ENCODE data around the gene CBFA2T3.

CBFA2T3 gene

GRCh38 chr16:89000207-89000959, 23.4 kb upstream of the CBFA2T3 start:
- no peak for TF ChIP-seq CTCF (conservative IDR thresholded peaks at IDR 0.05; ENCODE audit: low read depth, low read length)
- H3K4me3 ChIP-seq (ENCODE audit: low read depth, low read length): no peak overlapping the region
- no peak for DNase-seq (ENCODE audit: low read depth)

GRCh38 chr16:88999457-89000206, 22.6 kb upstream of the CBFA2T3 start:
- no peak overlapping the region for H3K4me3 ChIP-seq (ENCODE audit: low read depth, low read length)
- no peak for TF ChIP-seq CTCF (conservative IDR thresholded peaks at IDR 0.05; ENCODE audit: low read depth, low read length)
- DNase-seq (ENCODE audit: low read depth): no peak

GRCh38 chr16:88995746-88996535, 18.9 kb upstream of the CBFA2T3 start:
- H3K4me3 ChIP-seq (ENCODE audit: low read depth, low read length): no peak overlapping the region
- no peak for DNase-seq (ENCODE audit: low read depth)
- TF ChIP-seq CTCF (conservative IDR thresholded peaks at IDR 0.05; ENCODE audit: low read depth, low read length): no peak

GRCh38 chr16:88995194-88995593, 18.2 kb upstream of the CBFA2T3 start:
- no peak for TF ChIP-seq CTCF (conservative IDR thresholded peaks at IDR 0.05; ENCODE audit: low read depth, low read length)
- DNase-seq (ENCODE audit: low read depth): no peak

GRCh38 chr16:88994695-88995094, 17.7 kb upstream of the CBFA2T3 start:
- no peak overlapping the region for H3K4me3 ChIP-seq (ENCODE audit: low read depth, low read length)
- no peak for TF ChIP-seq CTCF (conservative IDR thresholded peaks at IDR 0.05; ENCODE audit: low read depth, low read length)
- DNase-seq (ENCODE audit: low read depth): no peak

More at GRCh38 chr16:88995194-88995593, 18.2 kb upstream of the CBFA2T3 start:
- H3K4me3 ChIP-seq (ENCODE audit: low read depth, low read length): no peak overlapping the region

GRCh38 chr16:88993946-88994600, 17.1 kb upstream of the CBFA2T3 start:
- no peak for TF ChIP-seq CTCF (conservative IDR thresholded peaks at IDR 0.05; ENCODE audit: low read depth, low read length)
- H3K4me3 ChIP-seq (ENCODE audit: low read depth, low read length): no peak overlapping the region
- no peak for DNase-seq (ENCODE audit: low read depth)
